GM21825 (cell line): Measurements from ENCODE around the gene LRRTM4.
"Not testable (repeated sequence)": the region's sequence is repeated elsewhere in the genome, so short reads cannot be mapped to it uniquely, and the experiment has no call there.

Experiments
- ATAC-seq: cut with Tn5 transposase; IDR thresholded peaks from one replicate; pipeline ENCODE4 v1.9.1; 2021; ENCODE audit warnings: mild to moderate bottlenecking, moderate library complexity; ENCODE audit not compliant: unreplicated experiment

LRRTM4 gene

DNA sequence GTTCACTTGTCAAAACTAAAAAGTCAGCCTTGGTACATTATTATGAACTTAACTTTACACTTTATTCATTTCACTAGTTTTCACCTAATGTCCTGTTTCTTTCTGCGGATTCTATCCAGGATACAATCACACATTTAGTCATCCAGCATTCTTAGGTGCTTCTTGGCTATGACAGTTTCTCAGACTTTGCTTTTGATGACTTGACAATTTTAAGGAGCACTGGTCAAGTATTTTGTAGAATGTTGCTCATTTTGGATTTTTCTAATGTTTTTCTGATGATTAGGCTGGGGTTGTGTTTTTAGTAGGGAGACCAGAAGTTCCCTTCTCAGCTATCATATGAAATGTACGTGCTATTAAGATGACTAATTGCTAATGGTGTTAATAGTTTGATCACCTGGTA, 601.2 kb downstream of the LRRTM4 start:
- no peak for ATAC-seq

DNA sequence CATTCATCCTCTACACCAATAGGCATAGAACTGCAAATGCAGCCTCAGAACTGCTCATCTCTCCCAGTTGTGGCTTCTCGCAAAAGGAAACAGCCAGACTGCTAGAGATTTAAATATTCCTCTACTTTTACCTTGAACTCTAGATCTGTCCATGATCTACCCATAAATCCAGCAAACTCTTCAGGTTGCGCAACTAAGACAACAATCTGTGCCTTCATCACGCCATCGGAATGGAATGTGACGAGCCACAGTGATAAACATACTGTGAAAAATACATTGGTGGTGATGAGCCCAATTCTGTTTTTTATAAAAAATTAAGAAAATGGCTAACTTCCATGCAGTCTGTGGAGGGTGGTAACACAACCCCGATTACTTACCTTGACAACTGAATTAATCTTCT, 626.7 kb downstream of the LRRTM4 start:
- ATAC-seq = no peak

DNA sequence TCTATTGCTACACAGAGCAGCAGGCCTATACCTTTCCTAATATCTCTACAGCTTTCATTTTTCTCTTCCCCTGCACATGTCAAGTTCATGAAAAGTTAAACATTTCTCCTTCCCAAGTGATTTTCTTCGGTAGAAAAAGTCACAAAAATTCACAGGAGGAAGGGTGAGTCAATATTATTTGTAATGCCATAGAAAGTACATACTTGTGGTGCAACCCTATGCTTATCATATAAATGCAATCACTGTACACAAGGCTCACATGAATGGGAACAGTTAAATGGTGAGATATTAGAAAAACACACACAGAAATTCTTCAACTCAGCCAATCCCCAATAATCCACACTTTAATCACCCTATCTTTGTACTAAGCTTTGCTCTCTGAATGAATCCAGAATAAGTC, 651.6 kb downstream of the LRRTM4 start:
- ATAC-seq = no peak

DNA sequence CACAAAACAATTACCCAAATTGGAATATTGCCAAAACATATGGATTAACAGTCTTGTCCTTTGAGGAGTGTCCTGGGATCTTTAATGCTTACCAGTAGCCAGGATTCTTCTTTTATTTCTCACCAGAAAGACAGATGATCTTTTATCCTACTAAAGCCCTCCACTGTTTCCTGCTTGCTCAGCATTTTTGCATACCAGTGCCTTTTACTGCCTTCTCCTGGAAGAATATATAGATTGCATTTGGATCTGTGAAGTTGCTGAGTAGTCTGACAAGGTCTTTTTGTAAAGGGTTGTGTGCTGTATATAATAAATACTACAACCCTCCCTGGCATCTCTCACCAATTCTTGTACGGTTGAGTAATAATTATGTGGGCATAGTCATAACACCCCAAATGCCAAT, 652.2 kb downstream of the LRRTM4 start:
- ATAC-seq = no peak

DNA sequence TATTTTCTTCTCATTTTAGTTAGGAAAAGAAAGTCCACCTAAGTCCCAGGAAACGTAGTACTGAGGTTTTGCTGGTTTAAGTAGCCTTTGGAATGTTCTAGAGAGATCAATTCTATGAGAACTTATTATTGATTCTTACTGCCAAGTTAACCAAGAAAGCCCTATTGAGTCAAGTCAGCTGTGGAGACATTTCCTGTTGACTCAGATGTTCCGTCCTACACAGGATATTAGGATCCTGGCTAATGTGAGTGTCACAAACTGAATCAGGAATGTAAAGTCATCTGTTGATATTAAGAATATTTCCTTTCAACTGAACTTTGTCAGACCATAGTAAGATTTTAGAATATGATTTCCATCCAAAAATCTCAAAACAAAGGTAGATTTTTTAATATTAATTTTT, 654.3 kb downstream of the LRRTM4 start:
- no peak for ATAC-seq

DNA sequence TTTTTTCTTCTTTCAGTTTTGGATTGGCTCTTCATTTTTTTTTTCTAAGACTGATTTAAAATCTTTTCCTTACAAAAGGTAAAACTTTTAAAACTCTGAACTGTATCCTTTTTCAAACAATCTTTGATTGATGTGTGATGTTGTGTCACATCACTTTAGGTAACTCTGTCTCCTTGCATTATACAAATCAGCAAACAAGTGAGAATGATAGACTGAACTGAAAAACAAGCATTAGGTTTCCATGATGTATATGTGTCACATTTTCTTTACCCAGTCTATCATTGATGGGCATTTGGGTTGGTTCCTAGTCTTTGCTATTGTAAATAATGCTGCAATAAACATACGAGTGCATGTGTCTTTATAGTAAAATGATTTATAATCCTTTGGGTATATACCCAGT, 655.7 kb downstream of the LRRTM4 start:
- ATAC-seq = no peak

DNA sequence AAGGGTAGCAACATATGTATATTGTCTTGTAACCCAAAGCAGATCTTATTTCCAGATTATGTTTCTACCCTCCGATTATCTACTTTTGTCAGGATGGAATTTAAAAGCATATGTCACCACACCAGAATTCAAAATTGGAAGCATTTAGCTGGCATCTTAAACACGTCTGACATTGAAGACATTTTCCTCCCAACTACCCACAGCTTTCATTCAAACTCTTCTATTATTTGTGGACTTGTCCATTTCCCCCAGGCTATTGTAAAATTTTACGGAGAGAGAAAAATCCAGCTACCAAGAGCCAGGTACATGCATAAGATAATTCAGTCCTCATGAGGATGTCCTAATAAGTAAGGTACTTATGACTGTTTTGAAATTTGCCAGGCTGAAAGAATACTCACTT, 659.3 kb downstream of the LRRTM4 start:
- no peak for ATAC-seq

DNA sequence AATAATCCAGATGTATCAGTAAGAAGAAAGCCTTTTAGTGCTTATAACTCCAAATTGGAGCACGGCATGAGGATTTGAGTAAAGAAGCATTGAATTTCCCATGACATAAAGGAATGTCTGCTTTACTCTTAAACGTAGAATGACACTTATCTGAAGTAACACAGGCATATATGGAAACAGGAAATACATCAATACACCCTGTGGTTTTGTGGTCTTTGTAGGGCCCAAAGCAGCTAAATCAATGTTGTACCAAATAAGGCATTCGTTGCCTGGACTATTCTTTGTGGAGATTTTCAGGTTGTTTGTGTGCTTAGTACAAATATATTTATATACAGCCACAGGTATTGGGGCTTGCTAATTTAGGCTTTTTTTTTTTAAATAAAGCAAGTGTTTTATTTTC, 660.5 kb downstream of the LRRTM4 start:
- no peak for ATAC-seq

DNA sequence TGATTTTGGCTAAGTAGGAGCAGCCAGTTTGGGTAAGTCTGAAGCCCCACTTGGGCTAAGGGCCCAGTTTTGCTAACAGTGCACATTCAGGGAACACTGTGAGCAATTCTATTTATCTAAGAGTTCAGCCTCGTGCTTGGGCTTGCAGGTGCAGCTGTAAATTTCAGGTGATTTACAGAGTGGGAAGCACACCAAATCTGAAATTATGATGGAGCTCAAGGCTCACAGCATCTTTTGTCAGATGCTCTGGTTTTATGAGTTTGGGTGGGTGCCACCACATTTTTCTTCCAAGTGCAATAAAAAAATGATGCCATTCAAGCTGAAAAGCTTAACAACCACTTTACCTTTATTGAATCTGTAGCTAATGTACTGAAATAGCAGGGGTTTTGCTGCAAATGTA, 671.2 kb downstream of the LRRTM4 start:
- ATAC-seq = no peak

DNA sequence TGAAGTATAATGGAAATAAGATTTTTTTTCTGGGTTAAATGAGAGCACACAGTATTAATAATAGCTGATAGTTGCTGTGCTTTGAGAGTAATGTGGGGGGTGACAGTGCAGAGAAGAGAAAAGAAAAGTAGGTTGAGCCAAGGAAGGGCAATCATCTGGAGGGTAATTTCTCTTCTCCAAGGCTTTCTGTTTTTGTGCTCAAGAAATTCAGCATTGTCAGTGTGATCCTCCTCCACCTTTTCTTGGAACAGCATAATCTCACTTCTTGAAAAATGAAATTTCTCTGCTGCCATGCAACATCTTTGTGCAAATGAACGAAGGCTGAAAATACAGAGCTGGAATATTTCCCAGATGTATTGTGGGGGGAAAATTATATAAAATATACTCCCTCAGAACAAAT, 673.1 kb downstream of the LRRTM4 start:
- ATAC-seq = no peak

DNA sequence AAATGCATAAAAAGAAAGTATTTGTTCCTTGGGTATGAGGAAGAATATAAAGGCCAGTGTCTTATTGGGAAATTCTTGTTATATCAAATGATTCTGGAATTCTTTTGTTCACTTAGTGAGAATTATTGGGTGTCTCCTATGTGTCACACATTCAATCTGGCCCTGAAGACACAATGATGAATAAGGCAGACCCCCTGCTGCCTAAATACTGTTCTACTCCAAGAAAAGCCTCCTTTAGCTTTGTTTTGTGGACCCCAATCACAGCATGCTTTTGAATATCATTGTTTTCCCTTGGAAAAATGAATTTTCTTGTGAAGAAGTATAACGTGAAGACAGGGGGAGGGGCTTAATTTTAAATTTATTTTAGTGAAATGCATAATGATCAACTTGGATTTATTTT, 682.4 kb downstream of the LRRTM4 start:
- no peak for ATAC-seq

DNA sequence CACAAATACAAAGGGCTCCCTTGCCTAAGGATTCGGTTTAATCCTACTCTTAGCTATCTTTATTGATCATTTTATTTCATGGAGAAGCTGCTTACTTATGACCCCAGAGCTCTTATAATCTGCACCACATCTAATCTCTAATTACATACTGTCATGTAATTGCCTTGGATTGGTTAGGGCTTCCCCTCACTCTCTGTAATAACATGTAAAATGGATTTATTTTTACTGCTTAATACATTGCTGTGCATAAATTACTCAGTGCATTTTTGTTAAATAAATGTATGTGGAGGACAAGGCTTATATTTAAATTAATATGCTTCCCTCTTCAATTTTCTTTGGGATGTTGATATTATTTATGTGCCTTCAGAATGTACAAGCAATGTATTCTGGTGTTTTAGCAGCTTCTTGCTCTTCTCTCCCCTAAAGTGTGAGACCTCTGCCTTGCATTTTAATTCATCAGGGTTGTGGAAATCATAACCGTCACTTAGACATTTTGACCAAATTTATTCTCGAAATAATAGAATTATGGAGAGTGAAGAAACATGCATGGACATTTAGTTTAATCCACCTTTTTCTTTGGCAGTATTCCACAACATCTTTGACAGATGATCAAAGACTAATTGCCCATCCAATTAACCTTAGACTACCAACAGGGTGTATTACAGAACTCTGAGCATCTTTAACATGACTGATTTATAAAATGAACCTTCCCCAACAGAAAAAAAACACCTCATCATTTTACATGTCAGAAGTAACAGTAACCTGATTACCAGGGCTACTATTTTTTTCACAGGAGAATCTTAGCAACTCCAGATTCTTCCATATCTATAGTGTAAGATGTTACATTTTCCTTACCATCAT, 692.6 kb downstream of the LRRTM4 start:
- no peak for ATAC-seq

DNA sequence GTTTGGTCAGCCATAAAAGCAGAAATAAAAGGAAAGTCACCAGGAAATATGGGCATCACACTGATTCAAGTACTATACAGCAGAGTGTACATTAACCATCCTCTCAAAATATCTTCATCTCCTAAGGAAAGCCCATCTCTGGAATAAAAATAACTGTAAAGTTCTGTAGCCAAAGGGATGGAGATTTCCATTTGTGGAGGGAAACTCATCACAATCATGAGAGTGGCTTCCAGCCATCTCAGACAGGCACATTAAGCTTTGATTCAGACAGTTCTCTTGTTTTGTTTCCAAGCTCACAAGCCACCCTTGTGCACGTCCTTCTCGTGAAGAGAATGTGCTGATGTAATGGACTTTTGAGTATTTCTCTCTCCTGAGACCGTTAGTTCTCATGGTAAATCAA, 695.5 kb downstream of the LRRTM4 start:
- no peak for ATAC-seq

DNA sequence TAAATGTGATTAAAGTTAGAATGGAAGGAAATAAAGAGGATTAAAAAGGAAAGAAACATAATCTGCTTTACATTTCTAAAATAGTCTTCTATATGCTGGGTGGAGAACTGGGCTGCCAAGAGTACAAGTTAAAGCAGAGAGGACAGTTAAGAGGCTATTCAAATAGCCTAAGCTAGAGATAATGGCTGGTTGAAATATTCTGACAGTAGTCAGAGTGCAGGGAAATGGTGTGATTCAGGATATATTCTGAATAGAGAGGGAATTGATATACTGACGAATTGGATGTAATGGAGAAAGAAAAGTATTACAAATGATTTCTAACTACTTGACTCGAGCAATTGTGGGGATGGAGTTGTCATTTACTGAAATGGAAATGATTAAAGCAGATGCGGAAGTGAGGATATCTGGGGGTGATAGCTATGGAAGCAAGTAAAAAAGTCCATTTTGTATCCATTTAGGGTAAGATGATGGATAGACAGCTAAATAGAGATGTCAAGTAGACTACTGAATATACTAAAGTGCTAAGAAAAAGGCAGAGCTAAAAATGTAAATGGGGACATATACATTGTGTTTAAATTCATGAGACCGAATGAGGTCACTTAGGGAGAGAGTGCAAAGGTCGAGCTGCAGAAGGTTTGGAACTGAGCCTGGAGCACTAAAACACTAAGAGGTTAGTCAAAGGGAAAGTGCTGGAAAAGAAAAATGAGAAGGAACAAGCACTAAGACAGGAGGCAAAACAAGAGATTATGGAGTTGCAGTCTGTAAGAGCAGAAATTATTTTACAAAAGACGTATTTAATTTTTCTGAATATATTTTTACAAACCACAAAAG, 696.8 kb downstream of the LRRTM4 start:
- no peak for ATAC-seq

DNA sequence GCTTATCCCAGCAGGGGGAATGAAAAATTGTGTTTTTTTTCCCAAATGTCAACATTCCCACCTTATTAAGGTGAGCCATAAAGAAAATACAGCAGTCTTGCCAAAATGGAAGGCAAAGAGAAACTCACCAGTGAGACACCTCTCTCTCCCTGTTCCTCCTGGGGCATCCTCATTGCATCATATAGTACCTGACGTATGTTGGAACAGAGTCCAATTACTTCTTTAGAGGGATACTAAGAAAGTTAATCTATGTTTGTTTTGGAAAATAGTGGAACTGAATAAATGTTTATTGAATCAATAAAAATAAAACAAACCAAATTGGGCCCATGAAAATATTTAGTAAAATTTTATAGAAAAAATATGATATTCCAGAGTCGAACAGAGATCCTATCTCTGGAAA, 700.4 kb downstream of the LRRTM4 start:
- ATAC-seq = no peak

DNA sequence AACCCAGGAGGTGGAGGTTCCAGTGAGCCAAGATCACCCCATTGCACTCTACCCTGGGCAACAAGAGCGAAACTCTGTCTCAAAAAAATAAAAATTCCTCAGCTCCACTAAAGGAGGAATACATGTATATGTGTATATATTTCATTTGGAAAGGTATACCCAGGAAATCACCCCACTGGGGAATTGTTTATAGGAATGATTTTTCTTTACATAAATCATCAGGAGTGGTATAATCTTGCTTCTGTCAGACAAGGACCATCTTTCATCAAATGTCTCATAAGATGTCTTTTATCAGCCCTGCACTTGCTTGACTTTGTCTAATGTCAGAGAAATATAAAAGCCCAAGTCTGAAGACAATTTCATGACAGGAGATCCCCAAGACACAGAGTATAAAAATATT, 709.1 kb downstream of the LRRTM4 start:
- ATAC-seq = no peak

DNA sequence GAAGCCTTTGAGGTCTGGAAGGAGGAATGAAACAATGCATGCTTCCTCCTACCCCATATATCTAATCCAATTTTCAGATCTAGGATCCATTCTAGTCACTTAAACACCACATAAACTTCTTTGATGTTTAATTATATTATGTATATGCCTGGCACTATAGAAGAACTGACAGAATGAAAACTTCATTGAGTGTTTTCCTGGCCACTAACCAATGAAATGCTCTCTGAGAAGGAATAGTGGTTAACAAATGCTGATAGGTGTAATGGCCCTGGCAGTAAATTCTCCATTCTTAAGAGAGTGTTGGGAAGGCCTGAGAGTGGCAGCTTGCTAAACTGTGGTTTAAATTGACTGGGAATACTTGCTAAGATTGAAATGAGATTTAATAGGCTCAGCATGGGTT, 710.0 kb downstream of the LRRTM4 start:
- ATAC-seq = no peak

DNA sequence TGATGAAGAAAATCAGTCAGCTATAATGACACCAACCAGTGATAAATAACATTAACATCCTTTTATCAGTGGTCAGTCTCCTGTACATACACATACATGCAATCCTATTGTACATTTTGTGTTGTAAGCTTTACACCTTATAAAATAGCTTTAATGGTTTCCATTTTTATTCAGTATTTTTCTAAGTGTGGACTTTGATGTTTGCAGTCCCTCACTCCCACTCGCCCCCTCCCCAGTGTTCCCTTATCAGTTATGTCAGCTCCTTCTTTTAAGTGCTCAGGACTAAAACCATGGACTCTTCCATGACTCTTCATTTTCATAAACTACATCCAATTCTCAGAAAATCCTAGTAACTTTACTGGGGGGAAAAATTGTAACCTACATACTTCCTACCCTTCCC, 713.0 kb downstream of the LRRTM4 start:
- no peak for ATAC-seq

DNA sequence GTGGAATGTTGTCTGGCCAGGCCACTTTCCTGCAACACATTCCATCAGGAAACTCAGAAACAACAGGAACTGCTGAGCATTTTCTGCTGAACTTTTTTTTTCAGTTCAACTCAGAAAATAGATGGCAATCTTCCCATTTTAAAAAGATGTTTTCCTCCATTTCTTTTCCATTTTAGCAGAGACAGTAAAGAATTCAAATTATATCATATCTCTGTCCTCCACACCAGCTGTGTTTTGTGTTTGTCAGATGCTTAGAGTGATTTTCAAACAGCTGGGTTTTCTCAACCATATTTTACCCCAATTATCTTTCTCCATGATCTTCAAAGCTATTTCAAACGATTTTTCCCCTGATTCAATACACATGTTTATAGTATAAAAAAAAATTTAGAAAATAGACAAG, 713.4 kb downstream of the LRRTM4 start:
- no peak for ATAC-seq

DNA sequence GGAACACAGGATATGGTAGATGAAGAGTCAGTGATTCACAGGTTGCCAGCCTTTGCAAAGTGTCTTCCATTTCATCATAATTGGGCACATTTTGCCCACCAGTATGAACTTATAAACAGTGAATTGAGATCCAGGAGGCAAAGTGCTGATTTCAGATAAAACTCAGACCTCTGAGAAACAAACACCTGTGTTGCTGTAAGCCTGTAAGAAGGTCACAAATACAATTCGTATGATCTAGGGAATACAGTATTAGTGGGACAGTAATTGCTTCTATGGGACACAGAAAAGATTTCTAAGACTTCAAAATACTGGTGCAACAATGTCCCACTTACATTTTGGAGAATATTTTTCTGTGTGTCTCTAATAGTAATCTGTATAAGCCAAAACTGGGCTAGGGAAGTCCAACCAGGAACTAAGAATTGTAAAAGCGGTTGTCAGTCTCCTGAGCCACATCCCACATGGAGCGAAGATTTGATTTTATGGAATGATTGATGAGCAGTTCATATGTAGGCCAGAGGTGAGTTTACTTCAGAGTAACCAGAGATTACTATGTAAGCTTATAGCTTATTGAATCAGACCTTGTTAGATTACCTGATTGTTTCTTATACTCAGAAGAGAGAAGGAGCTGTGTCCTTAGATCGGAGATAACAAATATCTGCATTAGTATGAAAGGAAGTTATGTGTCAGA, 728.4 kb downstream of the LRRTM4 start:
- no peak for ATAC-seq

DNA sequence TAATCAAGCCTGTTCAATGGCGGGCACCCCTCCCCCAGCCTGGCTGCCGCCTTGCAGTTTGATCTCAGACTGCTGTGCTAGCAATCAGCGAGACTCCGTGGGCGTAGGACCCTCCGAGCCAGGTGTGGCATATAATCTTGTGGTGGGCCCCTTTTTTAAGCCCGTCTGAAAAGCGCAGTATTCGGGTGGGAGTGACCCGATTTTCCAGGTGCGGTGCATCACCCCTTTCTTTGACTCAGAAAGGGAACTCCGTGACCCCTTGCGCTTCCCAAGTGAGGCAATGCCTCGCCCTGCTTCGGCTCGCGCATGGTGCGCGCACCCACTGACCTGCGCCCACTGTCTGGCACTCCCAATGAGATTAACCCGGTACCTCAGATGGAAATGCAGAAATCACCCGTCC, 740.9 kb downstream of the LRRTM4 start:
- ATAC-seq = not testable (repeated sequence)

DNA sequence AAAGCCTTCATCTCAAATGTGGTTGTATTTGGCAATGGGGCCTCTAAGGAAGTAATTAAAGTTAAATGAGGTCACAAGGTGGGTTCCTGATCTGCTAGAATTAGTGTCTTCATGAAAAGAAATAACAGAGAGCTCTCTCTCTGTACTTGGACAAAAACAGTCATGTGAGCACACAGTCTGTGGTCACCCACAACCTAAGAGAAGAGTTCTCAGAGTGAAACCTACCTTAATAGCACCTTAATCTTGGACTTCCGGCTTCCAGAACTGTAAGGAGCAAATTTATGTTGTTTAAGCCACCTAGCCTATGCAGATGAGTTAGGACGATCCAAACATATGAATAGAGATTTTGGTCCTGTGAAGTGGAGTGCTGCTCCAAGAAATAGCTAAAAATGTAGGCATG, 758.9 kb downstream of the LRRTM4 start:
- ATAC-seq = no peak
